ENCODE data around the gene MED29.

MED29 gene

DNA sequence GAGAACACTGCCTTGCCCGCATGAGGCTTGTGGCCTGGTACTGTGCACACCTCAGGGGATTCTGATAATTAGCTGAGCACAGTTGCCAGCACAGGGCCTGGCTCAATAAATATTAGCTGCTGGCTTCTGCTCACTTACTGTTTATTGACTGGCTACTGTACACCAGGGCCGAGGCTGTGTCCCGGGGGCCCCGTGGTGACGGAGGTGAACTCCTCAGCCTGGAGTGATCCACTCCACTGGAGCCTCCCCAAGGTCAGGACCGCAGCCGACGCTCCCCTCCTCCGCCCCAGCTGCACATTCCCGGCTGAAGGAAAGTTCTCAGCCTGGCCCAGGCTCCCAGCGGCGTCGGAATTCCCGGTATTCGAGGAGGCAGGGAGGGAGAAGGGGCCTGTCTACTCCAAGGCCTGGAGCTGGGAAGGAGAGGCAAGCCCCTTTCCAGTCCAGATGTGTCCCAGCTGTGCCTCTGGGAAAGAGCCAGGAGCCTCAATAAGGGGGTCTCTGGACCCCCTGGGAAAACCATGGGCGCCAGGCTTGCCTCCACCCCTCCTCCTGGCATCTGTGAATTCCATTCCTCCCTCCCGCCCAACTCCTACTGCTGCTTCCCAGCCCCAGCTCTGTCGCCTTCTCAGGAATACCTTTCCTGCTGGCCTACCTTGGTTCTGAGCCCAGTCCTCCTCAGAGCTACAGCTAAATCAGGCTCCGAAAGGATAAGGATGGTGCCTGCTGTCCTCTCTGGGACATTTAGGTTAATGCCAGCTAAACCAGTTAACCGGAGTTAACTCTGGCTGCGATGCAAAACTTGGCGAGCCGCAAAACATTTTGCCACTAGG is 37.3 kb downstream of the MED29 start:
- peak; percentile 89 to 90 for DNase-seq (ENCODE audit: low read depth in 2 of 2)

GRCh38 chr19:39430675-39431593 is 39.8 kb downstream of the MED29 start:
- no peak for DNase-seq (ENCODE audit: low read depth in 2 of 2)

DNA sequence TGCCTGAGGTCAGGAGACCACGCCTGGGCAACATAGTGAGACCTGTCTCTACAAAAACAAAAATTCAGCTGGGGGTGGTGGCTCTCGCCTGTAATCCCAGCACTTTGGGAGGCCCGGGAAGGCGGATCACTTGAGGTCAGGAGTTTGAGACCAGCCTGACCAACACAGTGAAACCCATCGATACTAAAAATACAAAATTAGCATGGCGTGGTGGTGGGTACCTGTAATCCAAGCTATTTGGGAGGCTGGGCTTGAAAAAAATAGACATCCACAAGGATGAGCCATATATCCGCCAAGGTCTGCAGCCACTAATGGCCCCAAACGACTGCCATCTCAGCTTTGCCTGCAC is 41.5 kb downstream of the MED29 start:
- no peak for DNase-seq (ENCODE audit: low read depth in 2 of 2)

GRCh38 chr19:39433480-39434079 is 42.4 kb downstream of the MED29 start:
- DNase-seq (ENCODE audit: low read depth in 2 of 2), result no peak

DNA sequence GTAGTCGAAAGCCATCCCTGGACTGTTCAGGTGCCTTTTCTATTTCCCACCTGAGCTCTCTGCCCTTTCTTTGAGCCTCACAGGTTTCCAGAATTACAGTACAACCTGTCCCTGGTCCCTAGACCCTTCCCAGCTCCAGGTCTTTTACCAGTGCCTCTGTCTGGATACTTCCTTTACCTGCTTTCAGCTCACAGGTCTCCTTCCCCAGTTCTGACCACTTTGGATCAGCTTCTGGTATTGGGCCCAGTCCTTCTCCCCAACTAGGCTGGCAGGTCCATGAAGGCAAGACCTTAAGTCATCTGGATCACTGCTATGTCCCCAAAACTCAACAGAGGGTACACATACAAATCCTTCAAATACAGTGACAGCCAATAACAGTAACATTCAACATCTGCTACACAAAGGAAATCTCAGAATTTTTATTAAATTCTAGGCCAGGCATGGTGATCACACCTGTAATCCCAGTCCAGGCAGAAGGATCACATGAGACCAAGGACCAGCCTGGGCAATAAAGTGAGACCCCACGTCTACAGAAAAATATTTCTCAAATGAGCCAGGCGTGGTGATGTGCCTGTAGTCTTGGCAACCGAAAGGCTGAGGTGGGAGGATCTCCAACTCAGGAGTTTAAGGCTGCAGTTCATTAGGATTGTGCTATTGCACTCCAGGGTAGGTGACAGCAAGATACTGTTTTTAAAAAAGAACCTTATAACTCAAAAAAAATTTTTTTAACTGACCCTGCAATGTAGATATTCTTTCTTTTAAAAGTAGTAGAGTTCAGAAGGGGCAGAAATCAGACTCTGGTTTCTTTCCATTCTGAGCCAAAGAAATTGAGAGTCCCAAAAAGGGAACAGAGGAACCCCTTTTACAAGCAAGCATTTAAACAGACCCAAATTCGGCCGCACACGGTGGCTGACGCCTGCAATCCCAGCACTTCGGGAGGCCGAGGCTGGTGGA is 43.2 kb downstream of the MED29 start:
- DNase-seq (ENCODE audit: low read depth in 2 of 2), result no peak

- peak; percentile 94 to 95 for DNase-seq (ENCODE audit: low read depth in 2 of 2)
Measured at GRCh38 chr19:39435499-39436349, 44.5 kb downstream of the MED29 start, which contains the start of gene RPS16. RPS16 (minus strand) TSS chr19:39435949; CDS start chr19:39435895, 54 bp downstream.

DNA sequence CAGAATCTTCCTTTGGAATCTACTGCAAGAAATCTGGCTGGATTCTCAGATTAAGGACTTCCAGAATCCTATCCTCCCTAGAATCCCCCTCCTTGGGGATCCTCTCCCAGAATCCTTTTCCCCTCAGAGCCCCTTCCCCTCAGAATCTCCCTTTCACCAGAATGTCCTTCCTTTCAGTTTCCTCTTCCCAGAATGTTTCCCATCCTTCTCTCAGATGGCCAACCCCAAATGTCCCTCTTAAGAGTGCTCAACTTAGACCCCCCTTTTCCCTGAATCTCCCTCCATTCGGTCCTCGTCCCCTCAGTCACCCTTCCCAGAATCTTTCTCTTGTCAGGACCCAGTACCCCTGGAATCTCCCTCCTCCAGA is 45.2 kb downstream of the MED29 start:
- no peak for DNase-seq (ENCODE audit: low read depth in 2 of 2)

DNA sequence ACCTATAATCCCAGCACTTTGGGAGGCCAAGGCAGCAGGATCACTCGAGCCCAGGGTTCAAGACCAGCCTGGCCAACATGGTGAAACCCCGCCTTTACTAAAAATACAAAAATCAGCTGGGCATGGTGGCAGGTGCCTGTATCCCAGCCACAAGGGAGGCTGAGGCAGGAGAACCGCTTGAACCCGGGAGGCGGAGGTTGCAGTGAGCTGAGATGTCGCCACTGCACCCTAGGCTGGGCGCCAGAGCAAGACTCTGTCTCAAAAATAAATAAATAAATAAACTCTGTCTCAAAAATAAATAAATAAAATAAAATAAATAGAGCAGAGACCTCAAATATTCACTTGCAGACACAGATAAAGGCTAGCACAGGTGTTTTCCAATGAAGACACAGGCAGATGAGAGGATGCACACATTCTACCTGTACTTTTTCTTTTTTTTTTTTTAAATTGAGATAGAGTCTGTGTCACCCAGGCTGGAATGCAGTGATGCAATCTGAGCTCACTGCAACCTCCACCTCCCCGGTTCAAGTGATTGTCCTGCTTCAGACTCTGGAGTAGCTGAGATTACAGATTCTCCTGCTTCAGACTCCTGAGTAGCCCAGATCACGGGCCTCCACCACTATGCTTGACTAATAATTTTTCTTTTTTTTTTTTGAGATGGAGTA is 47.2 kb downstream of the MED29 start:
- no peak for DNase-seq (ENCODE audit: low read depth in 2 of 2)

DNA sequence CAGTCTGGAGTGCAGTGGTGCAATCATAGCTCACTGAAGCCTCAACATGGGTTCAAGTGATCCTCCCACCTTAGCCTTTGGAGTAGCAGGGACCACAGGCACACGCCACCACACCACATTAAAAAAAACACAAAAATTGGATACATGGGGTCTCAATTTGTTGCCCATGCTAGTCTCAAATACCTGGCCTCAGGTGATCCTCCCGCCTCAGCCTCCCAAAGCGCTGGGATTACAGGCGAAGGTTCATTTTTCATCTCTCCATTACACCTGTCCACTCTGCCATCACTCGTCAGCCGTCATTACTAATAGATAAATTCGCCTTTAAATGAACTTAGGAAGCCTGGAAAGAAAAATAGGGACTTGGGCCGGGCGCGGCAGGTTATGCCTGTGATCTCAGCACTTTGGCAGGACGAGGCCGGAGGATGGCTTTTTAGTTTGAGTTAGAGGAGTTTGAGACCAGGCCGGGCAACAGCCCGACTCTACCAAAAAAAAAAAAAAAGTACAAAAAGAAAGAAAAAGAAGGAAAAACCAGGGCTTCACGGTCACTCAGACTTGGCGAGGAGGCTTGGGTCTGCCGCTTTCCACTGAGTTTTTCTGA is 53.5 kb downstream of the MED29 start:
- DNase-seq (ENCODE audit: low read depth in 2 of 2), result no peak

- peak; percentile 93 for DNase-seq (ENCODE audit: low read depth in 2 of 2)
Measured at GRCh38 chr19:39445196-39446111, 54.3 kb downstream of the MED29 start, which contains the start of gene SUPT5H. SUPT5H (plus strand) TSS chr19:39445582; CDS start chr19:39445891, 309 bp downstream.

DNA sequence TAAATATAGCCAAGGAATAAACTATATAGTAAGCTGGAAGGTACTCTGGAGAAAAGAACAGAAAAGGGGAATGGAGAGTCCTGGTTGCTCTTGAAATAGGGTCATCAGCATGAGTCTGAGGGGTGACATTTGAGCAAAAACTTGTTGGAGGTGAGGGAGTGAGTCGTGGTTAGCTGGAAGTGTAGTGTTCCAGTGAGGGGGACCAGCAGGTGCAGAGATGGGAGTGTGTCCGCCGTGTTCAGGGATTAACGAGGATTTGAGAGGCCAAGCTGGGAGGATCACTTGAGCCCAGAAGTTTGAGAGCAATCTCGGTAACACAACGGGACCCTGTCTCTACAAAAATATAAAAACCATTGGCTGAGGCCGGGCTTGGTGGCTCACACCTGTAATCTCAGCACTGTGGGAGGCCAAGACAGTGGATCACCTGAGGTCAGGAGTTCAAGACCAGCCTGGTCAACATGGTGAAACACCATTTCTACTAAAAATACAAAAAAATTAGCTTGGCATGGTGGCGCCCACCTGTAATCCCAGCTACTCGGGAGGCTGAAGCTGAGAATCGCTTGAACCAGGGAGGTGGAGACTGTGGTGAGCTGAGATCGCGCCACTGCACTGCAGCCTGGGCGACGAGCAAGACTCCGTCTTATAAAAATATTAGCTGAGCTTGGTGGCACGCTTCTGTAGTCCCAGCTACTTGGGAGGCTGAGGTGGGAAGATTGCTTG is 55.3 kb downstream of the MED29 start:
- DNase-seq (ENCODE audit: low read depth in 2 of 2), result no peak

DNA sequence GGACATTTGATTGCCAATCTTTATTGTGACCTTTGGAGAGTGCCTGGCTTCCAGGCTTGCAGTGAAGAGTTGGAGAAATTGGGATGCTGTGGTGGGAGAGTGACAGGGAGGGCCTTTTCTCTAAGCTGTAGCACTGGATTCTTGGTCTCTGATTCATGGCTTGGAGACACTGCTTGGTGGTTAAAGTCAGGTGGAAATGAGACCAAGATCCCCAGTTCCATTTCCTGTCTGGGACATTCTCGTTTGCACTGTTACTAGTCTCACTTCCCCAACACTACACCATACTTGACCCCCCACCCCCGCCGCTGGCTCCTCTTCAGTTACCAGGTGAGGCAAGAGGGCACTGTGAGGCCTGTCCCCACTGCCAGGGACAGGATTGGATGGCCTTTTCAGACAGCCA is 57.1 kb downstream of the MED29 start:
- no peak for DNase-seq (ENCODE audit: low read depth in 2 of 2)

DNA sequence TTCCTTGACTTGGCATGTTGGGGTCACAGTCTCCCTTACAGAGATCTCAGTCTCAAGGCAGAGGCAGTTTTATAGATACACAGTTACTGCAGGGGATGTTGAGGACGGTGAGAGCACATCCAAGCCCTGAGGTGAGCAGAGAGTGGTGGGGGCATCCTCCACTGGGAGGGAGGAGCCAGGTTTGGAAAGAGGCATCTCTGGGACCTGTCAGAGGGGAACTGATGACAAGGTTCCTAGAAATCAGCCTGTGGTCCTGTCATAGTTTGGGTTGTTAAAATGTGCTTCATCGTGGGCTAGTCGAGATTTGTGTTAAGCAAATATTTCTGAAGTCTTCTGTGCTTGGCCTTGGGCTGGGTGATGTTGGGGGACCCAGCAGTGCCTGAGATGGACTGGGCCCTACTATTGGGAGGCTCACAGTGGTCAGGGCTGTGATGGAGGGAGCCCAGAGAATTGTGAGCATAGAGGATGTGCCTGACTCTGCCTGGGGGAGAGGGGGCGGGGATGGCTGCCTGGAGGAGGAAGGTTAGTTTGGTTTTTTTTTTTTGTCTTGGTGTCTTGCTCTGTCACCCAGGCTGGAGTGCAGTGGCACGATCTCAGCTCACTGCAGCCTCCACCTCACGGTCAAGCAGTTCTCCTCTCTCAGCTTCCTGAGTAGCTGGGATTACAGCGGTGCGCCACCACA is 58.1 kb downstream of the MED29 start:
- DNase-seq (ENCODE audit: low read depth in 2 of 2), result no peak
